VCaP (cell line): Measurements from ENCODE around the gene TMEM201.

Experiments
- H3K27ac ChIP-seq: fragments of 450-650 bp; 2 replicates; pipeline ENCODE4 v1.5.1; 2017
- CTCF ChIP-seq: fragments of 450-650 bp; conservative IDR thresholded peaks from 2 replicates; pipeline ENCODE4 v1.5.1; 2017; ENCODE audit warnings: mild to moderate bottlenecking, moderate library complexity

Gene TMEM201

DNA sequence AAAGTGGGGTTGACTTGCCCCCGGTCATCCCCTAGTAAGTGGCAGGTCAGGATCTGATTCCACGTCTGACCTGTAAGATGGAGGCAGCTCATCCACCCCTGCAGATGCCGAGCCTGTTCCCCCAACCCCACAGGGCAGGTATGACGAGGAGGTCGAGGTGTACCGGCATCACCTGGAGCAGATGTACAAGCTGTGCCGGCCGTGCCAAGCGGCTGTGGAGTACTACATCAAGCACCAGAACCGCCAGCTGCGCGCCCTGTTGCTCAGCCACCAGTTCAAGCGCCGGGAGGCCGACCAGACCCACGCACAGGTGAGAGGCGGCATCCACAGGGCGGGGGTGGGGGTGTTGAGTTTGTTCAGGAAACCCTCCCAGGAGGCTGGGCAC, 9.6 kb downstream of the TMEM201 start:
- TF ChIP-seq CTCF = no peak
- H3K27ac ChIP-seq = no peak overlapping the region

DNA sequence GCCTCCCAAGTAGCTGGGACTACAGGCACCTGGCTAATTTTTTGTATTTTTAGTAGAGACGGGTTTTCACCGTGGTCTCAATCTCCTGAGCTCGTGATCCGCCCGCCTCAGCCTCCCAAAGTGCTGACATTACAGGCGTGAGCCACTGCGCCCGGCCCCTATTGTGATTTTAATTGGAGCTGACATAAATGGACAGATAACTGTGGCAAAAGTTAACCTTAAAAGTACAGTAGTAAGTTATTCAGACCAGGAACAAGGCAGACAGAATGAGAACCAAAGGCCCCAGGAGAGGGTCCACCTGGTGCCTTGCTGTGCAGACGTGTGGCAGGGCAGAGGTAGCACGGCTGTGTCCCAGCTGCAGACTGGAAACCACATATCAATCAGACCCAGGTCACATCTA, 11.0 kb downstream of the TMEM201 start:
- H3K27ac ChIP-seq = no peak overlapping the region
- TF ChIP-seq CTCF = no peak

DNA sequence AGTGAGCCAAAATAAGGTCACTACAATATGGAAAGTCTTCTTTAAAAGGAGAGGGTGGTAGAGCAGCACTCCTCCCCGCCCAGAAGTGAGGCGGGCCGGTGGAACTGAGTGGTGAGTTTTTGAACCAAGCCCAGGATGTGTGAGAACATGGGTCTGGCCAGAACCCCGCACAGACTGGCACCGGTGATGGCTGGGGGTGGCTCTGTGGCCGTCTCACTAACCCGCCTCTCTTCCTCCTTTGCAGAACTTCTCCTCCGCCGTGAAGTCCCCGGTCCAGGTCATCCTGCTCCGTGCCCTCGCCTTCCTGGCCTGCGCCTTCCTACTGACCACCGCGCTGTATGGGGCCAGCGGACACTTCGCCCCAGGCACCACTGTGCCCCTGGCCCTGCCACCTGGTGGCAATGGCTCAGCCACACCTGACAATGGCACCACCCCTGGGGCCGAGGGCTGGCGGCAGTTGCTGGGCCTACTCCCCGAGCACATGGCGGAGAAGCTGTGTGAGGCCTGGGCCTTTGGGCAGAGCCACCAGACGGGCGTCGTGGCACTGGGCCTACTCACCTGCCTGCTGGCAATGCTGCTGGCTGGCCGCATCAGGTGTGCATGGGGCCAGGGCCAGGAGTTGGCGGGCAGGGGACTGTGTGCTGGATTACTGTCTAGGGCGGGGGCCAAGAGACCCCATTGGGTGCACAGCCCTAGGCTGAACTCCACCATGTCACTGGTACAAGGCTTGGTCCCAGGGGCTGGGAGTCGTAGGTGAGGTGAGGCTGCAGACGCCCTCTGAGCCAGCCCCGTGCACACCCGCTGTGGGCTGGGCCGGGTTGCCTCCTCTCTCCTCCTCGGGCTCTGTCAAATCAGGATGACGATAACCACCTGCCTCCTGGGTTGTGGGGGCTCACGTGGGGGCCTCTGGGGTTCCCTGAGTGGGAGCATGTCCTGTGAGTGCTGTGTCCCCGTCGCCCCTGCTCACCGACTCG, 12.4 kb downstream of the TMEM201 start:
- no peak for TF ChIP-seq CTCF
- H3K27ac ChIP-seq = no peak overlapping the region

DNA sequence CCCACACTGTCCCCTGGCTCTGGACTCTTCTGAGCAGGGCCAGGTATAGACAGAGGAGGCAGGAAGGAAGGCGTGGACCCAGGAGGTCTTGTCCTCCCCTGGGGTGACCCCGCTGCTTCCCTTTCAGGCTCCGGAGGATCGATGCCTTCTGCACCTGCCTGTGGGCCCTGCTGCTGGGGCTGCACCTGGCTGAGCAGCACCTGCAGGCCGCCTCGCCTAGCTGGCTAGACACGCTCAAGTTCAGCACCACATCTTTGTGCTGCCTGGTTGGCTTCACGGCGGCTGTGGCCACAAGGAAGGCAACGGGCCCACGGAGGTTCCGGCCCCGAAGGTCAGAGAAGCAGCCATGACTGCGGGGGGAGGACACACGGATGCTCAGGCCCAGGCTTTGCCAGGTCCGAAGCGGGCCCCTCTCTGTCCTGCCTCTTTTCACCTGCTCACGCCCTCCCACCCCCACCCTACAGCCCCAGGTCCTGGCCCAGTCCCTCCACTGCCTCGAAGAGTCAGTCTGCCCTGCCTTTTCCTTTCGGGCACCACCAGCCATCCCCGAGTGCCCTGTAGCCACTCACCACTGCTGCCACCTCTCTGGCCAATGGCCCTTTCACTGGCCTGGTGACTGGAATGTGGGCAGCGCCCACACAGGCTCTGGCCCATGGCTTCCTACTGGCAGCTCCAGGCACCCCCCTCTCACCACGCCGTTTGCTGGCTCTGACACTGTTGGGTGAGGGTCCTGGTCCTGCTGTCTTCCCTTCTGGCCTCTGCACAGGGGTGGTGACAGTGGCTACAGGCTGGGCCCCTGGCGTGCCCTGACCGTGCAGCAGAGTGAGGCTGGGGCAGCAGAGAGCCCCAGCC, 13.5 kb downstream of the TMEM201 start:
- no peak for TF ChIP-seq CTCF
- no peak overlapping the region for H3K27ac ChIP-seq

DNA sequence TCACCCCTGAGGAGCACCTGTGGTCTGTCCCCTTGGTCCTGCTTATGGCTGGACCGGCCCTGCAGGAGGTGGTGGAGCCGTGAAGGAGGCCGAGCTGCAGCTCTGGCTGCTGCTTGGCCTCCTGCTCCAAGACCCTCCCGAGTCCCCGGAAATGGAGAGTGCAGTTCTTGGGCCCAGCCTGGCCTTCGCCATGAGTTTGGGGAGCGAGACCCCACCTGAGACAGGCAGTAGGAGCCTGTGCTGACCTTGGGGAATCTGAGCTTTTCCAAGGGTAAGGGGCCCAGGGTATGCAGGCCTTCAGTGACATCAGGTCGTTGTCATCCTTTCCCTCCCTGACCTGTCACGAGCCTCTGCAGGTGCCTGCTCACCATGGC, 14.1 kb downstream of the TMEM201 start:
- no peak overlapping the region for H3K27ac ChIP-seq
- no peak for TF ChIP-seq CTCF

- no peak overlapping the region for H3K27ac ChIP-seq
- no peak for TF ChIP-seq CTCF
Observed at GRCh38 chr1:9603307-9603706, 14.6 kb downstream of the TMEM201 start.
